ENCODE data around the gene PTRHD1. TPM values are rescaled to one million over a fixed set of nuclear protein-coding genes. Genes with fewer than 3 reads are reported as not detected.

The PTRHD1 gene
- total RNA-seq, 2 experiments from 2014 or later = 25.4 to 25.5 TPM

DNA sequence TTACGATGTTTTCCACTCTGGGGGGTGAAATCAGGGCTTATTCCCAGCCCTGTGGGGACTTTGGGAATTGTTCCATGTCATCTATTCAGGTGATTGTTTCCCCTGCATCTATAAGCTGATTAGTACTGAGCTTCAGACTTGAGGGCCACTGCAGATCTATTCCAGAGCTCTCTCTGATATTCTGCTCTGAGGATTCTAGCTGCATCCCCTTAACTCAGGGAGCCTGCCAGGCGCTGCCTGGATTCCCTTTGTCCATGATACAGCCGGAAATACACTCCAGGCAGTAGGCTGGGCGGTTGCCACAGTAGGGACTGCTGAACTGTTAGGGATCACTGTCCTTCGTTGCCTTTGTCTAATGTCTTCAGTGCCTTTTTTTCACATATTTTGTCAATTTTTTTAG lies 31.3 kb downstream of the PTRHD1 start:
- no peaks in the 10 kb centered on the region for H3K27me3 Mint-ChIP-seq
- H3K4me1 Mint-ChIP-seq = peaks cover 7% of the 10 kb centered on the region
- peaks cover 25% of the 10 kb centered on the region for H3K36me3 Mint-ChIP-seq (ENCODE audit: low read depth)
- H3K27ac Mint-ChIP-seq = no peak overlapping the region
- POLR2A ChIA-PET = no interaction called here
- CTCF ChIA-PET = interaction anchor here (0.6 kb wide), 1 partner anchor 16 kb away, joined by 3 read pairs; no protein-coding TSS in a partner anchor
- DNase-seq = no peak
- no peak overlapping the region for H3K4me3 Mint-ChIP-seq
- no peaks in the 10 kb centered on the region for H3K9me3 Mint-ChIP-seq

DNA sequence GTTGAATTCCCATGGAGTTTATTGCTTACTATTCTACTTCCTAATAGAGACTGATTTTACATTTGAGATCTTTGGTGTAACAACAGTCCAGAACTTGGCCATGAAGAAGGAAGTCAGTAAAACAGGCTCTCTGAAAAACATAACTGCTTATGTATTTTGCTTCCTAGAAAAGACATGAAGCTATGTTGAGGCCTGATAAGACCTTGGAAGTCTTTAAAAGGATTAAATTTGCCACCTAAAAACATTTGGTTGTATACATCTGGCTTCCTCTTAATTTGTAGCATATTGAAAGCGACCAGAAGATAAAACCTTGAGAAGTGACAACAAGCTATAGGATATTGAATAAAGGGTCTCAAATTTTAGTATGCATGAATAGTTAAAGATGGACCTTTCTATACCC lies 36.4 kb downstream of the PTRHD1 start:
- ChIA-PET CTCF (no interaction called here), POLR2A (interaction anchor here (1.4 kb wide), 1 partner anchor 10 kb away, joined by 4 read pairs; no protein-coding TSS in a partner anchor)
- DNase-seq = no peak
- H3K4me1 Mint-ChIP-seq = no peaks in the 10 kb centered on the region
- H3K36me3 Mint-ChIP-seq (ENCODE audit: low read depth) = peaks cover 9% of the 10 kb centered on the region
- H3K27ac Mint-ChIP-seq = no peak overlapping the region
- H3K4me3 Mint-ChIP-seq = no peak overlapping the region
- H3K27me3 Mint-ChIP-seq = no peaks in the 10 kb centered on the region
- no peaks in the 10 kb centered on the region for H3K9me3 Mint-ChIP-seq

- no peak overlapping the region for H3K4me3 Mint-ChIP-seq
Observed at GRCh38 chr2:24754985-24755705, 38.0 kb downstream of the PTRHD1 start.

GRCh38 chr2:24749069-24749691 lies 44.0 kb downstream of the PTRHD1 start:
- CTCF ChIA-PET = no interaction called here
- Mint-ChIP-seq H3K27me3 (no peaks in the 10 kb centered on the region), H3K4me1 (no peaks in the 10 kb centered on the region), H3K36me3 (ENCODE audit: low read depth) (peaks cover 5% of the 10 kb centered on the region), H3K27ac (no peak overlapping the region), H3K9me3 (no peaks in the 10 kb centered on the region), H3K4me3 (no peak overlapping the region)
- POLR2A ChIA-PET = no interaction called here
- no peak for DNase-seq

More at GRCh38 chr2:24754985-24755705, 38.0 kb downstream of the PTRHD1 start:
- Mint-ChIP-seq H3K4me1 (no peaks in the 10 kb centered on the region), H3K27ac (no peak overlapping the region), H3K27me3 (no peaks in the 10 kb centered on the region), H3K9me3 (no peaks in the 10 kb centered on the region), H3K36me3 (ENCODE audit: low read depth) (peaks cover 6% of the 10 kb centered on the region)
- DNase-seq = no peak
- CTCF ChIA-PET = no interaction called here
- POLR2A ChIA-PET = no interaction called here

GRCh38 chr2:24747299-24747698 lies 45.9 kb downstream of the PTRHD1 start:
- ChIA-PET POLR2A (no interaction called here), CTCF (interaction anchor here (0.8 to 1.0 kb wide), 2 partner anchors 80 to 337 kb away, joined by 3 to 7 read pairs; no protein-coding TSS in a partner anchor)
- H3K36me3 Mint-ChIP-seq (ENCODE audit: low read depth) = peaks cover 9% of the 10 kb centered on the region
- H3K9me3 Mint-ChIP-seq = no peaks in the 10 kb centered on the region
- no peak for DNase-seq
- H3K4me3 Mint-ChIP-seq = no peak overlapping the region
- no peak overlapping the region for H3K27ac Mint-ChIP-seq
- H3K27me3 Mint-ChIP-seq = no peaks in the 10 kb centered on the region
- no peaks in the 10 kb centered on the region for H3K4me1 Mint-ChIP-seq

- Mint-ChIP-seq H3K27ac (no peak overlapping the region), H3K9me3 (no peaks in the 10 kb centered on the region), H3K4me1 (no peaks in the 10 kb centered on the region), H3K4me3 (no peak overlapping the region), H3K36me3 (ENCODE audit: low read depth) (peaks cover 13% of the 10 kb centered on the region), H3K27me3 (no peaks in the 10 kb centered on the region)
- CTCF ChIA-PET = no interaction called here
- POLR2A ChIA-PET = no interaction called here
- no peak for DNase-seq
Observed at GRCh38 chr2:24745825-24746224, 47.4 kb downstream of the PTRHD1 start.

DNA sequence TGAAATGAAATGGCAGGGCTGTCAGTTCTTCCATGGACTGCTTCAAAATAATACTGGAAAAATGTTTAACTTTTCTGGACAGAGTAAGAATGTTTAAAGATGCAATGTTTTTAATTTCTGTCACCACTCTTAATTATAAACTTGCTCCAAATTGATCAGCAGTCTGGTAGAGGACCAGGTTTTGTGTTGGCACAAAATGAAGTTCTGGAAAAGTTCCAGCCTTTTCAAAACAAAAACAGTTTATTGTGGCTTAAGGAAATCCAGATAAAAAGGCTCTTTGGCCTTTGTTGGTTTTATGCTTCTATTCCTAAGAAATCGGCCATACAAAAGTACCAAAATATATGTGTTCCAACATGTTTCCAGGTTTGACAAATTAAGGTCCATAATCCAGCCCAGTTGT lies 48.8 kb downstream of the PTRHD1 start:
- POLR2A ChIA-PET = no interaction called here
- Mint-ChIP-seq H3K4me3 (no peak overlapping the region), H3K9me3 (no peaks in the 10 kb centered on the region), H3K36me3 (ENCODE audit: low read depth) (peaks cover 13% of the 10 kb centered on the region), H3K4me1 (no peaks in the 10 kb centered on the region), H3K27ac (no peak overlapping the region), H3K27me3 (no peaks in the 10 kb centered on the region)
- no peak for DNase-seq
- CTCF ChIA-PET = no interaction called here

- POLR2A ChIA-PET = no interaction called here
- no peaks in the 10 kb centered on the region for H3K9me3 Mint-ChIP-seq
- no peak overlapping the region for H3K4me3 Mint-ChIP-seq
- CTCF ChIA-PET = interaction anchor here (1.4 kb wide), 1 partner anchor 82 kb away, joined by 3 read pairs; no protein-coding TSS in a partner anchor
- no peaks in the 10 kb centered on the region for H3K27me3 Mint-ChIP-seq
- H3K27ac Mint-ChIP-seq = no peak overlapping the region
- peaks cover 13% of the 10 kb centered on the region for H3K36me3 Mint-ChIP-seq (ENCODE audit: low read depth)
- H3K4me1 Mint-ChIP-seq = no peaks in the 10 kb centered on the region
- no peak for DNase-seq
Observed at GRCh38 chr2:24743924-24744323, 49.3 kb downstream of the PTRHD1 start.

DNA sequence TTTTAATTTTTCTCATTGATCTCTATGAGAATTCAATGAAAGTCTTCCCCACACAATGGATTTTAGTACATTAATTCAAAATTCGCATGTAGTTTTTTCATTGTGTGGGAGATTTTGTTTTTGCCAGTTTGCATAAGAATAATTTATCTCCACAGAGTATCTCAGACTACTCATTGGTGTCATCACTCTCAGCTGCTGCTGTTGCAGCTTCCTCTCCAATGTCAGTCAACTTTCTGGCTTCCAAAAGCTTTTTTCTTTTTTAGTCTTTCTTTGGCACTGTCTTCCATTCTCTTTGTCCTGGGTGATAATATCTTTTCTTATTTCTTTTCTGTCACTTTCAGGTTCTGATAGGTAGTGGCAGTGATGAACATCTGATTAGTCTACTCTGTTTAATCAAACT lies 50.5 kb downstream of the PTRHD1 start:
- Mint-ChIP-seq H3K36me3 (ENCODE audit: low read depth) (peaks cover 13% of the 10 kb centered on the region), H3K27me3 (no peaks in the 10 kb centered on the region), H3K4me3 (no peak overlapping the region), H3K4me1 (no peaks in the 10 kb centered on the region), H3K27ac (no peak overlapping the region), H3K9me3 (no peaks in the 10 kb centered on the region)
- POLR2A ChIA-PET = no interaction called here
- DNase-seq = no peak
- CTCF ChIA-PET = interaction anchor here (0.6 to 1.4 kb wide), 2 partner anchors 83 to 909 kb away, joined by 3 read pairs; no protein-coding TSS in a partner anchor

DNA sequence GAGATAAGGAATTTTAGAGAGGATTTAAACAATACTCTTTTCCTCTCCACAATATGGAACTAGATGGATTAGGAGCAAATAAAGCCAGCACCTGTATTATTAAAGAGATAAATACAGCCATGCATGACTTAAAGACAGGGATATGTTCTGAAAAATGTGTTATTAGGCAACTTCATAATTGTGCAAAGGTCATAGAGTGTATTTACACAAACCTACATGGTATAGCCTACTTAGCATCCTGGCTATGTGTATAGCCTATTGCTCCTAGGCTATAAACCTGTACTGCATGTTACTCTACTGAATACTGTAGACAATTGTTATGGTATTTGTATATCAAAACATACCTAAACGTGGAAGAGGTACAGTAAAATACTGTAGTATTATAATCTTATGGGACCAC lies 53.0 kb downstream of the PTRHD1 start:
- H3K4me3 Mint-ChIP-seq = no peak overlapping the region
- no peak for DNase-seq
- peaks cover 7% of the 10 kb centered on the region for H3K36me3 Mint-ChIP-seq (ENCODE audit: low read depth)
- H3K9me3 Mint-ChIP-seq = no peaks in the 10 kb centered on the region
- CTCF ChIA-PET = no interaction called here
- H3K27me3 Mint-ChIP-seq = no peaks in the 10 kb centered on the region
- POLR2A ChIA-PET = interaction anchor here (0.9 kb wide), 1 partner anchor 12 kb away, joined by 3 read pairs; no protein-coding TSS in a partner anchor
- H3K4me1 Mint-ChIP-seq = no peaks in the 10 kb centered on the region
- H3K27ac Mint-ChIP-seq = no peak overlapping the region

Other genes starting within 250 kb of the PTRHD1 start
- gene CENPO, start within 50 bp of the PTRHD1 start, total RNA-seq = 10 to 100 TPM; 40.3 to 42.9 TPM
- gene ADCY3, start 126.8 kb upstream of the PTRHD1 start, total RNA-seq = 10 to 100 TPM; 55.6 to 58.5 TPM
- gene DNAJC27, start 178.6 kb upstream of the PTRHD1 start, total RNA-seq = 1 to 10 TPM; 7.6 to 8.1 TPM
- gene EFR3B, start 248.7 kb upstream of the PTRHD1 start, total RNA-seq = not detected